Fibroblast of upper back skin (primary cell): Measurements from ENCODE around the gene COPS8.

ENCODE experiments used
- DNase-seq: peaks from one replicate; pipeline ENCODE4 v3.0.0-alpha.2; 2013

COPS8 gene

GRCh38 chr2:237085248-237086221, at the start of gene COPS8:
Gene COPS8, plus strand, starts transcription at chr2:237085889. Its CDS starts 76 bp downstream, at chr2:237085965.
- peak; percentile 92 for DNase-seq

GRCh38 chr2:237039301-237040031, 46.2 kb upstream of the COPS8 start:
- DNase-seq = no peak

- DNase-seq = no peak
Measured at GRCh38 chr2:237041231-237041630, 44.5 kb upstream of the COPS8 start.

- no peak for DNase-seq
Measured at GRCh38 chr2:237042101-237042500, 43.6 kb upstream of the COPS8 start.

GRCh38 chr2:237043866-237044265, 41.8 kb upstream of the COPS8 start:
- no peak for DNase-seq

- DNase-seq = no peak
Measured at GRCh38 chr2:237044281-237044680, 41.4 kb upstream of the COPS8 start.

- peak; percentile 86 for DNase-seq
Measured at GRCh38 chr2:237045449-237045848, 40.2 kb upstream of the COPS8 start.

GRCh38 chr2:237048595-237048994, 37.1 kb upstream of the COPS8 start:
- no peak for DNase-seq

GRCh38 chr2:237051861-237052260, 33.8 kb upstream of the COPS8 start:
- no peak for DNase-seq

- peak; percentile 30 for DNase-seq
Measured at GRCh38 chr2:237053066-237053465, 32.6 kb upstream of the COPS8 start.

GRCh38 chr2:237055386-237056100, 30.1 kb upstream of the COPS8 start:
- DNase-seq = no peak

- DNase-seq = no peak
Measured at GRCh38 chr2:237056287-237056875, 29.3 kb upstream of the COPS8 start.

GRCh38 chr2:237057107-237057506, 28.6 kb upstream of the COPS8 start:
- DNase-seq = no peak

- no peak for DNase-seq
Measured at GRCh38 chr2:237057893-237058300, 27.8 kb upstream of the COPS8 start.

GRCh38 chr2:237058423-237058822, 27.3 kb upstream of the COPS8 start:
- no peak for DNase-seq

GRCh38 chr2:237059155-237059875, 26.4 kb upstream of the COPS8 start:
- DNase-seq = no peak

GRCh38 chr2:237060534-237061312, 25.0 kb upstream of the COPS8 start:
- peak; percentile 79 for DNase-seq

- no peak for DNase-seq
Measured at GRCh38 chr2:237061356-237061755, 24.3 kb upstream of the COPS8 start.

GRCh38 chr2:237062585-237062984, 23.1 kb upstream of the COPS8 start:
- peak; percentile 54 for DNase-seq

GRCh38 chr2:237064203-237065070, 21.3 kb upstream of the COPS8 start:
- no peak for DNase-seq
